NT2/D1 (cell line): ENCODE data around the gene LAMC3.

ENCODE experiments used
- DNase-seq: peaks from one replicate; pipeline ENCODE4 v3.0.0-alpha.2; 2011; ENCODE audit warnings: low read depth, low spot score
- H3K27me3 ChIP-seq: 2 replicates; pipeline ENCODE4 v1.6.0; 2011; ENCODE audit warnings: mild to moderate bottlenecking; ENCODE audit not compliant: insufficient read length, insufficient read depth
- H3K36me3 ChIP-seq: 2 replicates; pipeline ENCODE4 v1.6.1; 2011; ENCODE audit warnings: mild to moderate bottlenecking, low read length, mixed read lengths; ENCODE audit not compliant: insufficient read depth, insufficient read length
- H3K4me1 ChIP-seq: 2 replicates; pipeline ENCODE4 v1.5.1; 2011; ENCODE audit not compliant: insufficient read depth, insufficient read length
- H3K4me3 ChIP-seq: 2 replicates; pipeline ENCODE4 v1.5.1; 2011; ENCODE audit warnings: low read depth; ENCODE audit not compliant: insufficient read length
- H3K9ac ChIP-seq: 2 replicates; pipeline ENCODE4 v1.6.0; 2011; ENCODE audit warnings: low read depth; ENCODE audit not compliant: insufficient read length
- H3K9me3 ChIP-seq: 2 replicates; pipeline ENCODE4 v1.5.1; 2011; ENCODE audit warnings: mild to moderate bottlenecking, low read length; ENCODE audit not compliant: insufficient read depth
- SUZ12 ChIP-seq: IDR thresholded peaks from 2 replicates; pipeline ENCODE4 v1.6.1; 2011; ENCODE audit not compliant: insufficient read length, insufficient read depth; ENCODE audit errors: extremely low read depth
- YY1 ChIP-seq: IDR thresholded peaks from 2 replicates; pipeline ENCODE4 v1.6.1; 2011; ENCODE audit not compliant: insufficient read length, insufficient read depth
- ZNF274 ChIP-seq: IDR thresholded peaks from 2 replicates; pipeline ENCODE4 v1.6.1; 2011; ENCODE audit warnings: mild to moderate bottlenecking, low read depth, low read length

The LAMC3 gene

DNA sequence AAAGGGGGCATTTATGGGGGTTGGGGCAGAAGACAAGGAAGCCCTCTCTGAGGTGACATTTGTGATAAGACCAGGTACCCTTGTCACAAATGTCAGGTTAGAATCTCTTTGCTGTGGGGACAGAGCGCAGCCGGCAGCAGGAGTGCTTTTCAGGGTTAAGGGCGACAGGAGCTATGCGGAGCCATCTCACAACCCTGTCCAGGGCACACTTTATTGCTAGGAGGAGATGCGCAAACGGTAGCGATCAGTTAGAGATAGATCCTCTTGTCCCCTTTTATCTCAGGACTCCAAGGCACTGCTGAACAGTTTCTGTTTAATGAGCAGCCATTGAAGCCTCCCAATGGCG is 438 bp upstream of the LAMC3 start:
- Histone ChIP-seq H3K4me3 (peak overlapping the region; percentile 5), H3K36me3 (peaks cover 12% of the 10 kb centered on the region), H3K9me3 (peaks cover 17% of the 10 kb centered on the region), H3K27me3 (peaks cover 16% of the 10 kb centered on the region), H3K9ac (no peak overlapping the region), H3K4me1 (peaks cover 26% of the 10 kb centered on the region)
- no peak for DNase-seq
- TF ChIP-seq SUZ12 (no peak), ZNF274 (no peak), YY1 (no peak)

DNA sequence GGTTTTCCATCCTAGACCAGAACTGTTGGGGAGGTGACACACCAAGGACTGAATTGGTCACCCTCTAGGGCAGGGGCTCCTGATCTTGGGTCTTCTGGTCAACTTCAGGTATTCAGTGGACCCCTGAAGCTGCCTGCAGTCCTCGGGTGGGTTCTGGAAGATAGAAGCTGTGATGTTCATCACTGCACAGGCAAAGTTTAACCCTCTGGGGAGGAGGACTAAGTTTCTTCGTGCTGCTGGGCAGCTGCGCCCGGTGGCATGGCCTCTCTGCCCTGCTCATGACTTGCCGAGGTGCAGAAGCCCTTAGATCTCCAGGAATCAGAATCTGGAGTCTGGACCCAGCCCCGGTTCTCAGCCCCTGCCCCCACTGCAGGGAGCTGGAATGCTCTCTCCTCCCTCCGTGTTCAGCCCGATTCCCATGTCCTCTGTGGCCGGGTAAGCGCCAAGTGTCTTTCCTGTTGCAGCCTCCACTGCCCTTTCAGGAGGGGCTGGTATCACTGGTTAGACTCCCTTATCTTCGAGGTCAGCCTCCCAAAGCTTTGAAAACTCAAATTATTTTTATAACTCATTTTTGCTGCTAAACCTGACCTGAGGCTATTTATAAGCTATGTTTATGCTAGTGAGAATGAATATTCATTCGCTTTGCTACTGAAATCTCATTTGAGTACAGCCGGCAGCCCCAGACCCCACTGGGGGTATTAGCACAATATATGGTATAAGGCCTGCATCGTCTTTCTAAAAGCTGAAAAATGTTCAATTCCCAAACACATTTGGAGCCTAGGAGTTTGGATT is 1.7 kb downstream of the LAMC3 start:
- Histone ChIP-seq H3K9ac (peak overlapping the region; percentile 58), H3K27me3 (peaks cover 16% of the 10 kb centered on the region), H3K4me3 (peak overlapping the region; percentile 8), H3K9me3 (peaks cover 2% of the 10 kb centered on the region; the same call in 1 of the 2 replicates), H3K4me1 (peaks cover 29% of the 10 kb centered on the region), H3K36me3 (peaks cover 24% of the 10 kb centered on the region)
- TF ChIP-seq SUZ12, result no peak
- DNase-seq, result no peak

DNA sequence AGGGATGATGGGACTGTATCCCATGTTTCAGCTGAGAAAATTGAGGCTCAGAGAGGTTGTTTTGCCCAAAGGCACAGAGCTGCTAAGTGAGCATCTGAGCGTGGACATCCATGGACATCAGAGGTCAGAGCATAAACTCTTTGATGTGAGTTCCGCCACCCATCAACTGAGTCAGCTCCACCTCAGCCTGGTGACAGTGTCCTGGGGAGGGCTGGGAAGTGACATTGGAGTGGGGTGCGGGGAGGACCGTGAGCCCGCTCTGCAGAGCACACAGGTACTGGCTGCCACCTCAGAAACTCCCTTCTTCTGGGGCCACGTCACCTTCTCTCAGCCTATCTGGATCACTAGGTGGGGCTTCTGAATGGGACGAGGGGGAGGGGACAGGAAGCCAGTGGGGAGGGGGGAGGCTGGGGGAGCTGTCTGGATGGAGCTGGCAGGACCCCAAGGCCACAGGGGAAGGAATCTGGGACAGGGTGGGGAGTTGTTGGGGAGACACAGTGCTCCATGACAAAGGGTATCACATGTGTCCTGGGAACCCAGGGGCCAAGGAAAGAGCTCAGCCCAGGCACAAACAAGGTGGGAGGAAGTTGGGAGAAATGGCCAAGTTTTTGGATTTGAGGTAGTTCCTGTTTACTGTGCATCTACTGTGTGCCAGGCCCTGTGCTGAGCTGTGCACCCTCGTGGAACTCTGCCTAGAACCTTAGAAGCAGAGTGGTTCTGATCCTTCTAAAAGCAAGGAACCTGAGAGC is 2.5 kb downstream of the LAMC3 start:
- no peak for DNase-seq
- Histone ChIP-seq H3K9ac (peak overlapping the region; percentile 47), H3K4me1 (peaks cover 29% of the 10 kb centered on the region), H3K4me3 (no peak overlapping the region), H3K27me3 (peaks cover 16% of the 10 kb centered on the region), H3K36me3 (peaks cover 24% of the 10 kb centered on the region), H3K9me3 (no peaks in the 10 kb centered on the region)
- TF ChIP-seq ZNF274 (no peak), SUZ12 (no peak), YY1 (no peak)

DNA sequence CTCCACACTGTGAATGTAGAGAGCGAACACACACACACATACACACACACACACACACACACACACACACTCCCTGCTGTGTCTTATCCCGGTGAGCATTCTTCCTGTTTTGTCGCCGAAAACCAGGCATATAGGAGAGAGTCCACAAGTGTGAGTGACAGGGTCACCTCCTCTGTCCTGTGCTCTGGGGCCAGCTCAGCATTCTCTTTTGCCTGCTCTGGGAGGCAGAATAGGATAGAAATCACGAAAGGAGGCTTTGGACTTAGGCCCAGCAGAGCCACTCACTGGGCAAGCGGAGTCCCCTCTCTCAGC is 3.0 kb downstream of the LAMC3 start:
- DNase-seq, result no peak
- H3K9ac ChIP-seq, result no peak overlapping the region
- no peak overlapping the region for H3K4me3 ChIP-seq
- peaks cover 16% of the 10 kb centered on the region for H3K27me3 ChIP-seq
- peaks cover 24% of the 10 kb centered on the region for H3K36me3 ChIP-seq
- H3K4me1 ChIP-seq, result peaks cover 29% of the 10 kb centered on the region
- TF ChIP-seq YY1 (no peak), ZNF274 (no peak), SUZ12 (no peak)
- H3K9me3 ChIP-seq, result no peaks in the 10 kb centered on the region

DNA sequence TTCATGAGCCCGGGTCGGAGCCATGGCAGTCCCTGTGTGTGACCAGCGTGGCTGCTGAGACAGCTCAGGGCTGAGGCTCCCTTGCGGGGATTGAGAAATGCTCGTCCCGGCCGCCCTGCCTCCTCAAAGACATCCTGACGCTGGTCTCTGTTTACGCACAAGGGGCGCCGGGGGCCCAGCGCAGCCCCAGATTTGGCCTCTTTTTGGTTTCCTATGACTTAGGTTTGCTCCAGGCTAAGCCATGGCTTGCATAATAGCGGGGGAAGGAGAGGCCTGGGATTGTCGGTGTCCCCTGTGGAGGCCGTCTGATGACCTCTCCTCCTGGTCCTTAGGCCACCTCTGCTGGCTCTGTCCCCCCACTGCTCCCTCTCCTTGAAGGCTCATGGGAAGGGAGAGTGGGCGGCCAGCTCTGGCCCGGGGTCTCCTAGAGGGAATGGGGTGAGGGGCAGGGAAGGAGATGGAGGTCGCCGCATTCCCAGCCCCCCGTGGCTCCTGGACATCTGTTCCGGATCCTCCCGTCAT is 3.5 kb downstream of the LAMC3 start:
- Histone ChIP-seq H3K9me3 (no peaks in the 10 kb centered on the region), H3K9ac (no peak overlapping the region), H3K4me3 (no peak overlapping the region), H3K36me3 (peaks cover 24% of the 10 kb centered on the region), H3K27me3 (peaks cover 16% of the 10 kb centered on the region), H3K4me1 (peaks cover 29% of the 10 kb centered on the region)
- DNase-seq, result no peak
- no peak for TF ChIP-seq ZNF274
- TF ChIP-seq SUZ12, result no peak
- no peak for TF ChIP-seq YY1

DNA sequence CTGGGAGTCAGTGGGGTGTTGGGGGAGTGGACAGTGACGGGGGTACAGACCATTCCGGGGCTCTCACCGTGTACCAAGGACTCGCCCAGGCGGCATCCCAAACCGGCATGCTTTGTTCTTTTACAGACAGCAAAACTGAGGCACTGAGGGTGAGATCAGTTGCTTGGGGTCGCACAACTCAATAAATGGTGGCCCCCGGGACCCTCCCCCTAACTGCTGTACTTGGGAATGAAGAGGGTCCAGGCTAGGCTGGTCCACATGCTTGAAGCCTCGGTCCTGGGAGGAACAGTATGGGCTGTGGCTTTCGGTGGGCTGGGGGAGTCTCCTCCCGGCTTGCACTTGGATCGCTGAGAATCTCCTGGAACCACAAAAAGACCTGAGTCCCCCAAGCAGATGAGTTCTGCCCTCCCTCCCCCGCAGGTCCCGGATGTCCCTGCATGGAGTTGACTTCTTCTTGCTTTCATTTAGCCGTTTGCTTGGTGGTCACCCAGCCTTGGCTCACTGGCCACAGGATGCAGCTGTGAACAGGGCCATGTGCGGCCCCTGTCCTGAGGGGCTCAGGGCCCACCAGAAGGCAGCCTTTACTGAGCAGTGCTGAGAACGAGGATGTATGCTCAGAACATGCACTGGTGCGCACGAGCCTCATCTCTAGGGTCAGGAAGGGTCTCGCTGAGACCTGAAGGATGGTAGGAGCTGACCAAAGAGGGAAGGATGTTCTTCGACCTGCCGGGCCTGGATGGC is 4.2 kb downstream of the LAMC3 start:
- Histone ChIP-seq H3K4me3 (no peak overlapping the region), H3K27me3 (peaks cover 12% of the 10 kb centered on the region), H3K36me3 (peaks cover 24% of the 10 kb centered on the region), H3K4me1 (peaks cover 29% of the 10 kb centered on the region), H3K9ac (no peak overlapping the region), H3K9me3 (no peaks in the 10 kb centered on the region)
- DNase-seq, result no peak
- no peak for TF ChIP-seq SUZ12
- TF ChIP-seq ZNF274, result no peak
- no peak for TF ChIP-seq YY1
